HK-2 (cell line): Measurements from ENCODE around the gene TGM2.

Source experiments
- DNase-seq: peaks from one replicate; pipeline ENCODE4 v3.0.0-alpha.2; 2018; ENCODE audit not compliant: unreplicated experiment

The TGM2 gene

GRCh38 chr20:38092915-38093314 is 72.2 kb downstream of the TGM2 start:
- no peak for DNase-seq

DNA sequence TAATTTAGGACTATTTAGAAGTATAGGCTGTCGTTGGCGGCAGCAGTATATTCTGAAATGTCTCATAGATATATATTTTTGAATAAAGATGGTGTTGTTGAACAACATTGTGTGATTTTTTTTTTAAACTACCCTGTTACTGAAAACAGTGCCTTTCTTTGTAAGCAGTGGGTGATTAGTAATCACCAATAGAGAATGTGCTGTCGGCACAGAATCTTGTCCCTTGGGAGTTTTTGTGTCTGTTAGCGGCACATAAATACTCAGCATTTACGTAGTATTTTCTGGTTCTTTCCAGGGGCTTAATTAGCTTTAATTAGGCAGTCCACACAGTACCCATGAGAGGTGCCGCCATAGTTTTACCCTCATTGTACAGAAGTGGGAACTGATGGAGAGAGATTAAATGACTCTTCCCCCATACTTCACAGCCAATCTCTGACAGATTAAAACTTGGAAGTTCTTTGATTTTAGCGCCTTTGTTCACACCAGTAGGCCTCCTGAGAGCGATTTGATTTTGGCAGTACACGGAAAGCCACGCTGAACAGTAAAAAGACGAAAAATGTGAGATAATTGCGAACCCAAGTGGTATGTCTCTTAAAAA is 72.7 kb downstream of the TGM2 start:
- DNase-seq: no peak

- DNase-seq: no peak
Observed at GRCh38 chr20:38091441-38092216, 73.4 kb downstream of the TGM2 start.

DNA sequence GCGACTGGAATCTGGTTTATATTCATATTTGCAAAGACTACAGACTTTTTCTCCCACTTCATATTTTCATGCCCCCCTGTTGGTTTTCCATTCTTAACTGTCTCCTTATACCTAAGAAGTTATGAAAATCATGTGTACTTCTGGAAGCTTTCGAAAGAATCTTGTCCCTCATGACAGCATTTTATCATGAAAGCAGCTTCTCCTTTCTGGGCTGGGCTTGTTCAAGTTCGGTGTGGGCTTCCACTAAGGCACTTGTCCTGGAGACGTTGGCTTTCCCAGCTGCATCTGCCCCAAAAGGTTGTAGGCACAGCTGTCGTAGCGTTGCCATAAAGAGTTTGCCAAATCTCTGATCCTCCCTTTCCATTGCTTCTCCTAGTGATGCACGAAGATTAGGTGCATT is 75.0 kb downstream of the TGM2 start:
- DNase-seq: no peak

- no peak for DNase-seq
Observed at GRCh38 chr20:38089500-38089899, 75.6 kb downstream of the TGM2 start.

DNA sequence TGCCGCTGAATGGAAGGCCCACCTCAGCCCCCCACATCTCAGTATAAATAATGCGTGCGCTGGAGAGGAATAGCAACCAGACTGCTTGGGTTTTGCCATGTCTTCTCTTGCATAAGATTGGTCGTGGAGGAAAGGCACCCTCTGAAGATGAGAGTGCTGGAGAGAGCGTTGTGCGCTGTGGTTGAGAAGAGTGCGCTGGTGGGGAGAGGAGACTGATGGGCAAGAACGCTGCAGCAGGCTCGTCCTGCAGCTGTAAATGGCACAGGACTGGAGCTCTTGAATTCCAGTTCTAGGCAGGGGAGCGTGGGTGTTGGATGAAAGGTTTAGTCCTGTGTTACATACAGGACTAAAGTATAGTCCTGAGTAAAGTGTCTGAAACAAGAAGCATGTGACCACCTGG is 80.0 kb downstream of the TGM2 start:
- no peak for DNase-seq

DNA sequence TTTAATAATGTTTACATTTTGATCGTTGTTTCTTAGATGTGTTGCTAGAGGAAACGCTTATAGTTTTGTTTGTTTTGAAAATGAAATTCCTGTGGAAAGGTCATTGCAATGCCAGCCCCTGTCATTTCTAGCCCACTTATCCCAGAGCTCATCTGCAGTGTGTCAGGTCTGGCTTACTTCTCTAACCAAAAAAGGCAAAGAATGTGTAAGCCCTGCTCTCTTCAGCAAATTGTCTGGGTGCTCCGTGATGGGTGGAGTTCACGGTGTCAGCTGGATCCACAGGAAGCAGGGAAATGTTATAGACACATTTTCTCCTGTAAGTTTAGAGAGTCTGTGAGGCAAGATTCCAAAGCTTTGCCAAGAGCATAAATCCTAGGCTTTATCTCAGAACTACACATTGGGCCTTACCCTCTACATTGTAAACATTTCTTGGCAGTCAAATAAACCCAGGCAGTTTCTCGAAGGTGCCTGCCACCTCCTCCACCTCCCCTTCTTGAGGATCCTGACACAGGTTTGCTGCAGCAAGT is 80.6 kb downstream of the TGM2 start:
- no peak for DNase-seq

DNA sequence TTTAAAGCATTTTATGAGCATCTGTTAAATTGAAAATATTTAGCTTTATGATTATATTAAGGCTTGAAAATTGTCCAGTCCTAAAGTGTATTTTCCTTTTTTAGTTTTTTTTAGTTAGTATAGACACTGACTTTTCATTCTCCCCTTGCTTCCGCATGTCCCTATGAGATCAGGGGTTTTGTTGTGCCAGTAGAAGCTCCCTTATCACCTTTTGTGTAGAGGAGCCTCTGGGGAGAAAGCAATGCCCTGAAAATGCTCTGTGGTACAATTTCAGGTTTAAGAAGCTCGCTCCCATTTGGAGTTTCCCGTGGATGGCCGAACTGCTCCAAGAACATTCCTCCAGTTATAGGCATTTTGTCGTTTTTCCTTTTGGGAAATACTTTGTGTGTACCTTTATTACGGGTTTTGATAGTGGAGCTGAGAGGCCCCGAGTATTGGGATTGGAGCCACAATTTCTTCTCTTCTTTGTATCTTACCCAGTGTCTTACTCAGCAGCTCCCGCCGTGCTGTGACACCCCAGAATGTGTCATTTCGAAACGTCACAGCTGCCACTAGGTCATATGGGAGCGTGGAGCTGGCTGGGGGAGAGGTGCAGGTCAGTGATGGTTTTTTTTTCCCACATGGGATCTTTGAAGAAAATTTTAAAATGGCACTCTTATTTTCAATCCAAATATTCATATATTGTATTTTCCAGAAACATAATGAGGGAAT is 81.6 kb downstream of the TGM2 start:
- no peak for DNase-seq

- no peak for DNase-seq
Observed at GRCh38 chr20:38082894-38083293, 82.2 kb downstream of the TGM2 start.

- DNase-seq: no peak
Observed at GRCh38 chr20:38081575-38081974, 83.5 kb downstream of the TGM2 start.

GRCh38 chr20:38079353-38079752 is 85.7 kb downstream of the TGM2 start:
- DNase-seq: no peak

GRCh38 chr20:38078084-38078483 is 87.0 kb downstream of the TGM2 start:
- DNase-seq: no peak
